Midbrain (tissue), 1 donor: ENCODE data around the gene KLF12.

Source experiments
- DNase-seq: peaks from one replicate; lab custom pipeline; 2025; lab: John Stamatoyannopoulos, UW

KLF12 gene

GRCh38 chr13:74134221-74134776 lies at the start of gene KLF12:
KLF12 (minus strand) TSS chr13:74134404.
- DNase-seq: peak; percentile 62

GRCh38 chr13:74182491-74182890 lies 48.3 kb upstream of the KLF12 start:
- no peak for DNase-seq

DNA sequence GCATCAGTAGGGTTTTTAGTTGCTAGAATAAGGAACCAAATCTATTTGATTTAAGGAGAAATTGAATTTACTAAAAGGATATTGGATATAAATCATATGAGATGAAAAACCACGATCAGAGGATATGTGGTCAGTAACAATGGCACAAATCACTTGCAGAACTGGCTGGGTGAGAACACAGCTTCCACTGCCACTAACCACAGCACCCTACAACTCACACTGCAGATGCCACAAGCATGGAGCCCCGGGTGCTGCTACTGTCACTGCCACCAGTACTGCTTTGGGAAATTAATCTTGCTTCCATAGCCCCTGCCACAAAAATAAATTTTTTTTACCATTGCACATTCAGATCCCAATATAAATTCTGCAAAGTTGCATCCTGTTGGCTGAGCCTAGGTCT lies 40.6 kb upstream of the KLF12 start:
- no peak for DNase-seq

DNA sequence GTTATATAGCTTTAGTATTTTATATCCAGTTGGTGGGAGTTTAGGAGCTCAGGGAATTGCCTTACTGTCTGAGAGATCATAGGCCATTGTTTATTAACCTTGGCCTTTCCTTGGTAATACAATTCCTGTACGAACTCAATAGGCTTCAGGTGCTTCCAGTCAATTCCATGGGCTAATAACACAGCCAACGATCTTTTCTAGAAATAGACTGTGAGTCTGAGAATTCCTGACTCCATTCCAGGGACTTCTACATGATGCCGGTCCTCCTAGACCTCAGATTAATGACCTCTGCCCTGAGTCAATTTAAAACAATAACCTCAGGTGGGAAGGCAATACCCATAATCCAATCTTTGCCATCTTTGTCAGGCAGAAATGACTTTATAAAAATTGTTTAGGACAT lies 39.6 kb upstream of the KLF12 start:
- no peak for DNase-seq

GRCh38 chr13:74171641-74172040 lies 37.4 kb upstream of the KLF12 start:
- no peak for DNase-seq

GRCh38 chr13:74169676-74170075 lies 35.5 kb upstream of the KLF12 start:
- DNase-seq: no peak

GRCh38 chr13:74168263-74168675 lies 34.1 kb upstream of the KLF12 start:
- DNase-seq: no peak

GRCh38 chr13:74166261-74167004 lies 32.2 kb upstream of the KLF12 start:
- no peak for DNase-seq

GRCh38 chr13:74162782-74163181 lies 28.6 kb upstream of the KLF12 start:
- no peak for DNase-seq

GRCh38 chr13:74162135-74162534 lies 27.9 kb upstream of the KLF12 start:
- DNase-seq: no peak

GRCh38 chr13:74158571-74159352 lies 24.6 kb upstream of the KLF12 start:
- no peak for DNase-seq

GRCh38 chr13:74158028-74158427 lies 23.8 kb upstream of the KLF12 start:
- no peak for DNase-seq

DNA sequence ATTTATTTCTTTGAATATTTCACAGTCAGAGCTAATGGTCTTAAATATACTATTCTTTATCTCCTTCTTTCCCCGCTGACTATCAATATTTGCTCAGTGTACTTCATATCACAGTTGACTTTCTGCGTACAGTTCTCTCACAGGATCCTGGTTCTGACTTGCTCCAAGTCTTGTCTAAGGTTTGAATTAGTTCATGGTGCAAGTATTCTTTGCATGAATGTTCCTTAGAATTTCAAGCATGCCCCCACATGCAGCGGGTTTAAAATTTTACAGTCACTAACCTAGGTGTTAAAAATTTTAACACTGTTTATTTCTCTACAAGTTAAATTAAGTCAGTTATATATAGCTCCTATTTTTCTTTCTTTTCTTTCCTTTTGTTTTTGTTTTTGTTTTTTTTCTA lies 20.8 kb upstream of the KLF12 start:
- no peak for DNase-seq

DNA sequence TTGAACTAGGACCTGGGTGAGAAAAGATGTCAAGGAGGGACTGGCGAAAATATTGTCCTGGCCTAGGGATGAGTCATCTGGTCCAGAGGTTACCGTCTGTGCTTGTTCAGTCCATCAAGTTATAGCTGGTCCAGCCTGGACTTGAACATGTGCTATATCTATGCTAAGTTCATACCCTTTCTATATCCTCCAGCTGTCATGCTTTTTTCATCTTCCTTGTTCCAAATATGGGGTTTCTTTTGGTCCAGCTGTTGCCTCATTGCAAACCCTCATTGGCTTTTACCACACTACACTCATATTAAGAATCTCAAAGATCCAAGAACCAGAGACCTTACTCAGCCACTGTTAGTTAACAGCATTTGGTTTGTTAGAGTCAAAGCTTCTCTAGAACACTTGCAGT lies 19.1 kb upstream of the KLF12 start:
- no peak for DNase-seq

GRCh38 chr13:74151859-74152258 lies 17.7 kb upstream of the KLF12 start:
- DNase-seq: no peak

DNA sequence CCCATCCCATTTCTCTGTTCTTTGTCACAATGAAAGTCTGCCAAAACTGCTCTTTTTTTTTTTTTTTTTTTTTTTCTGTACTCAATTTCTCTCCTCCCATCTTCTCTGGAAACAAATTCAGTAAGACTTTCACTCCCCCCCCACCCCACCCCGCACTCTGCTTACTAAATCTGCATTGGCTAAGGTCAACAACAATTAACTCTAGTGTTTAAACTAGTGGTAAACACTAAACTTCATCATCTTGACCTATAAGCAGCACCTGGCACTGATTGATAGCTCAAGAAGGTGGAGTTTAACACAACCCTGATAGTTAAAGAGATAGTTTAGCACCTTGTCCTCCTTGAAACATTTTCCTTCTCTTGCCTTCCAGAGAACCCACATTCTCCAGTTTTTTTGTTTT lies 14.1 kb upstream of the KLF12 start:
- DNase-seq: no peak

GRCh38 chr13:74145249-74145975 lies 11.2 kb upstream of the KLF12 start:
- DNase-seq: no peak

GRCh38 chr13:74144269-74144668 lies 10.1 kb upstream of the KLF12 start:
- no peak for DNase-seq

DNA sequence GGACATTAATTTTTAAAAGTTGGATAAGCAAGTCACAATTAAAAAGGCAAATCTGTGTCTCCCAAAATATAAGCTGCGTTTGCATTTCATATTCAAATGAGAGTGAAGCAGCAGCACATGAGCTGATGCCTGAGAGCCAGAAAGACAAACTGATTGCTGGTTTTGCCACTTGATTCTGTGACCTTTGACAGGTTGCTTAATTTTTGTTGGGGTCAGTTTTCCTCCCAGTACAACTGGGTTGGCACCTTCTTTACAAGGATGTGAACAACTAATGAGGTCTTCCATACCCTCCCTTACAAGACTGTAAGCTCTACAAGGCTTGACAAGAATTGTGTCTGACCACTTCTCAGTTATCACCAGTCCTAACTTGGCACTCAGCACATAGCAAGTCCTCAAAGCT lies 8.1 kb upstream of the KLF12 start:
- DNase-seq: no peak

DNA sequence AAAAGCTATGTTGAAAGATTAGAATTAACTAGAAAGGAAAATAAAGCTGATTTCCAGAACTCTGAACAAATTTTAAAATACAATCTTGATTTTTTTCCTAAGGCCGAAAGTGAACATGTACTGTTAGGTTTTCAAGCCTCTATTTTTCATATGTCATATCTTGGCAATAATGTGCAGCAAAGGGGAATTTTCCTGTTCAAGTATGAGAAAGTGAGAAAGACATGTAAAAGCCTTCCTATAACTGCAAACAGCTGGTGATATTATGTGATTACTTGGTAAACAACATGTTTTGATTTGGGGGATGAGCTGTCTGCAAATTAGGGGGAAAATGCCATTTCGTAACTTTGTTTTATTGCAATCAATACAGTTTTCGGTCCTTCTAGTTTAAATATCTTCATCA lies 4.0 kb upstream of the KLF12 start:
- DNase-seq: no peak

- peak; percentile 44 for DNase-seq
These were observed 2.0 kb upstream of the KLF12 start for GRCh38 chr13:74136084-74136658.
